Colon (tissue), 2 donors: ENCODE results near the gene PAX7.

Experiments used
- FAIRE-seq: peaks from 2 replicates; lab custom pipeline; 2012; peaks lifted over from hg19 to GRCh38; lab: Jason Lieb, UNC
- donor health status: control.
- donor health status: control.

The PAX7 gene

GRCh38 chr1:18795002-18795689, 164.5 kb downstream of the PAX7 start:
- no peak for FAIRE-seq

GRCh38 chr1:18796950-18797349, 166.3 kb downstream of the PAX7 start:
- FAIRE-seq: no peak
